RWPE2 (cell line): ENCODE results near the gene MAP2.

Experiments used
- ATAC-seq: fragments of 200-7000 bp; cut with Tn5 transposase; 3 replicates; pipeline ENCODE4 v1.9.1; 2021; ENCODE audit warnings: low read depth
- DNase-seq: peaks from one replicate; pipeline ENCODE4 v3.0.0-alpha.2; 2020; ENCODE audit warnings: low spot score
- H3K27ac ChIP-seq: fragments of 450-650 bp; 2 replicates; pipeline ENCODE4 v1.5.1; 2017; ENCODE audit warnings: mild to moderate bottlenecking; ENCODE audit not compliant: poor library complexity, severe bottlenecking
- H3K27me3 ChIP-seq: fragments of 250-450 bp; sonication (Bioruptor Pico); 2 replicates; pipeline ENCODE4 v1.5.1; 2021; ENCODE audit warnings: mild to moderate bottlenecking, moderate library complexity; ENCODE audit not compliant: insufficient read depth, poor library complexity, severe bottlenecking
- H3K36me3 ChIP-seq: fragments of 250-450 bp; sonication (Bioruptor Pico); 2 replicates; pipeline ENCODE4 v1.5.1; 2020; ENCODE audit warnings: low read depth, mild to moderate bottlenecking, moderate library complexity
- H3K4me1 ChIP-seq: fragments of 250-450 bp; sonication (Bioruptor Pico); 2 replicates; pipeline ENCODE4 v1.5.1; 2021; ENCODE audit warnings: mild to moderate bottlenecking, moderate library complexity; ENCODE audit not compliant: insufficient read depth, poor library complexity, severe bottlenecking
- H3K4me3 ChIP-seq: fragments of 250-450 bp; sonication (Bioruptor Pico); 2 replicates; pipeline ENCODE4 v1.5.1; 2021; ENCODE audit warnings: mild to moderate bottlenecking, moderate library complexity; ENCODE audit not compliant: severe bottlenecking
- H3K9me3 ChIP-seq: fragments of 250-450 bp; sonication (Bioruptor Pico); 2 replicates; pipeline ENCODE4 v1.5.1; 2021; ENCODE audit warnings: mild to moderate bottlenecking, moderate library complexity; ENCODE audit not compliant: severe bottlenecking
- TF ChIP-seq, protein P1 (sequence below): fragments of 450-650 bp; IDR thresholded peaks from one replicate; pipeline ENCODE4 v1.5.1; 2017; ENCODE audit warnings: mild to moderate bottlenecking, moderate library complexity; ENCODE audit not compliant: poor library complexity, severe bottlenecking

Gene MAP2

DNA sequence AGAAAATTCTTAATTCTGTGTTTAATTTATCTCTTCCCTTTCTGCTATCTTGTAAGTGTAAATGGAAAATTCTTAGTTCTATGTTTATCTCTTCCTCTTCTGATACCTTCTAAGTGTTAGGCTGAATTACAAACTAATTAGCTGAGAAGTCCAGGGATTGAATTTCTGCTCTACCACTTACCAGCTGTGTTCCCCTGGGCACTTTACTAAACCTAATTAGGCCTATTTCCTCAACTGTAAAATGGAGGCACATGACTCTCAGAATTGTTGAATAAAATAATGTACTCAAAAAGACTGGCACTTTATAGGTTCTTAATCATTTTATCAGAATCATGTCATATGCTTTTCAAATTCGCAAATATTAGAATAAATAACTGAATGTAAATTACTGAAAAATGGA is 146.3 kb downstream of the MAP2 start:
- Histone ChIP-seq H3K4me3 (no peak overlapping the region), H3K36me3 (no peaks in the 10 kb centered on the region), H3K27me3 (no peaks in the 10 kb centered on the region), H3K27ac (no peak overlapping the region), H3K9me3 (no peaks in the 10 kb centered on the region), H3K4me1 (no peaks in the 10 kb centered on the region)
- no peak for ATAC-seq
- TF ChIP-seq, protein P1, sequence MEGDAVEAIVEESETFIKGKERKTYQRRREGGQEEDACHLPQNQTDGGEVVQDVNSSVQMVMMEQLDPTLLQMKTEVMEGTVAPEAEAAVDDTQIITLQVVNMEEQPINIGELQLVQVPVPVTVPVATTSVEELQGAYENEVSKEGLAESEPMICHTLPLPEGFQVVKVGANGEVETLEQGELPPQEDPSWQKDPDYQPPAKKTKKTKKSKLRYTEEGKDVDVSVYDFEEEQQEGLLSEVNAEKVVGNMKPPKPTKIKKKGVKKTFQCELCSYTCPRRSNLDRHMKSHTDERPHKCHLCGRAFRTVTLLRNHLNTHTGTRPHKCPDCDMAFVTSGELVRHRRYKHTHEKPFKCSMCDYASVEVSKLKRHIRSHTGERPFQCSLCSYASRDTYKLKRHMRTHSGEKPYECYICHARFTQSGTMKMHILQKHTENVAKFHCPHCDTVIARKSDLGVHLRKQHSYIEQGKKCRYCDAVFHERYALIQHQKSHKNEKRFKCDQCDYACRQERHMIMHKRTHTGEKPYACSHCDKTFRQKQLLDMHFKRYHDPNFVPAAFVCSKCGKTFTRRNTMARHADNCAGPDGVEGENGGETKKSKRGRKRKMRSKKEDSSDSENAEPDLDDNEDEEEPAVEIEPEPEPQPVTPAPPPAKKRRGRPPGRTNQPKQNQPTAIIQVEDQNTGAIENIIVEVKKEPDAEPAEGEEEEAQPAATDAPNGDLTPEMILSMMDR = no peak
- no peak for DNase-seq

DNA sequence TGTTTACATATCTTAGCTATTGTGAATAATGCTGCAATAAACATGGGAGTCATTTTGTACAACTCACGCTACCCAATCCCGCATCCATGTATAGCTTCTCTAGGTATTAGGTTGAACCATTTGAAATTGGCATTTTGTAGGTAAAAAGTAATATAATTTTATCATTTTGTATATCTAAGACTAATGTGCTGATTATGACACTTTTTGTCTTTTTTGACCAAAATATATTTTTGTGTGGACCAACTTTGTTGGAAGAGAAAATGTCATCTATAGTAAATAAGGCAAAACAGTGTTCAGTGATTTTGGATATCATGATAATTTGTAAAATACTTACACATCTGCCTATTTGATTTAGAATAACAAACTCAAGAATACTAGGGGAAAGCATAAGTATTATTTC is 150.7 kb downstream of the MAP2 start:
- Histone ChIP-seq H3K27ac (no peak overlapping the region), H3K4me3 (no peak overlapping the region), H3K27me3 (no peaks in the 10 kb centered on the region), H3K4me1 (no peaks in the 10 kb centered on the region), H3K36me3 (no peaks in the 10 kb centered on the region), H3K9me3 (no peaks in the 10 kb centered on the region)
- ATAC-seq (no peak), DNase-seq (no peak)
- TF ChIP-seq, protein P1 = no peak

DNA sequence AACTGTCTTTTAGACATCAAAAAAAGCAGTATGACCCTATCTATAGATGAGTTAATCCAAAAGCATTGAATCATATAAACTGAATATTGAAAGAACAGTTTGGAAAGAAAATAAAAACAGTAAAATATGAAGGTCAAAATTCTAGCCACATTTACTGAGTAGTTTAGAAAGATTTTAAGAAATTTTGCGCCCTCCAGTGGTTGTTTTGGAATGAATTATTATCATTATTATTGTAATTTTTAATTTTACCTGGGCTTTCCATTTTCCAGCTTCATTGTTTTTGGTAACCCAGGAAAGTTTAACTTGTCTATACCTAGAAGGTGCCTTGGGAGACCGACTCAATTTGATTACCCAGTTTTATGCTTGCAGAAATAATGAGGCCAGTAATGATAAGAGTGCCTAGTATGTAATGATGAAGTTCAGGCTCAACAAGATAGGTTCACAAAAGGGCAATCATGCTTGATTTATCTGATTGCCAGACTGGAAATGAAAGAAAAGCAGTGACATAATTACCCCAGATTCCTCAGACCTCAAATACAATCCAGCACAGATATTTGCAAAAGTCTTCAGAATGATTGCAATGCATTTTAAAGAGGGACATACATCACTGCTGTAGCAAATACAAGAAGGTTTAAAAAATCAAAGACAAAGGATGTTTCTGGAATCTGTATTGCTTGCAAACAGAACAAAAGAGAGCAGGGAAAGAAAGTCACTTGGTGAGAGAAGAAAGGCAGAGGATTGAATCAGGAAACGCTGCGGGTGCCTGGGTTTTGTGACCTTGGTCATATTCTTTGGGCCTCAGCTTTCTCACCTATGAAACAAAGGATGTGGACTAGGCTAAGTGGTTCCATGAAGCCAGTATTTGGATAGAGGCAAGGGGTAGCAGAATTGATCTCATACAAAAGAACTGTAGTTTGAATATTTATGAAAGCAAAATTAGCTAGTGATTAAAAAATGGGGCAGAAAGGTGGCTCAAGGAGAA is 153.8 kb downstream of the MAP2 start:
- DNase-seq (no peak), ATAC-seq (no peak)
- Histone ChIP-seq H3K36me3 (no peaks in the 10 kb centered on the region), H3K4me1 (no peaks in the 10 kb centered on the region), H3K27me3 (no peaks in the 10 kb centered on the region), H3K9me3 (no peaks in the 10 kb centered on the region), H3K27ac (no peak overlapping the region), H3K4me3 (no peak overlapping the region)
- TF ChIP-seq, protein P1 = peak; percentile 61

DNA sequence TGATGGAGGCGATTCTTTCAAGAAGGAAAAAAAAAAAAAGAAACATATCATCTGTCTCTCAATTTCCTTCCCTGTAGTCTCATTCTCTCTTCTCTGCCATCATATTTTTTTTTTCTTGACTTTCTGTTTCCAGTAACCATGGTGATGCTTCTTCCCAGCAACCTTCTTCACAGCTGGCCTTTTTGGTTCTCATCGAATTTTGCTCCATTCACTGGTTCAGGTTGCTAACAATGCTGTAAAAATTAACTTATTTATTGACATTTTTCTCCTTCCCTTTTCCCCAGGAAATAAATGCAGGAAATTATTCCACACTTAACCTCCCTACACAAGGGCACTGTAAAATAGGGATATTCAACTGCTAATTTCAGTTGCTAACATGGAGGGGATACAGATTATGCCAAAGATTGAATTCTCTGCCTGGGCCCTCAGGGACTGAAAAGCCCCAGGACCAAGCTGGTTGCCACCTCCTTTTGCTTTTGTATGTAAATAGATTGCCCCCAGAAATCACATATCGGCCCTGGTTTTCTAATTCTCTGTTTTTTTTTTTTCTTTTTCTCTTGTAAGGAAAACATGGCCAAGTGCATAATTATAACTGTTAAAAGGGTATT is 154.7 kb downstream of the MAP2 start:
- ATAC-seq = no peak
- no peaks in the 10 kb centered on the region for H3K9me3 ChIP-seq
- no peak for DNase-seq

More for the DNA sequence above, 154.7 kb downstream of the MAP2 start:
- H3K4me1 ChIP-seq = no peaks in the 10 kb centered on the region
- no peak overlapping the region for H3K27ac ChIP-seq
- H3K36me3 ChIP-seq = no peaks in the 10 kb centered on the region
- TF ChIP-seq, protein P1 = no peak
- no peaks in the 10 kb centered on the region for H3K27me3 ChIP-seq
- no peak overlapping the region for H3K4me3 ChIP-seq
